Measurements from ENCODE around the gene DUSP21.
"Not testable (repeated sequence)": the region's sequence is repeated elsewhere in the genome, so short reads cannot be mapped to it uniquely, and the experiment has no call there.

The DUSP21 gene

GRCh38 chrX:44884944-44885343 lies 41.1 kb downstream of the DUSP21 start:
- Mint-ChIP-seq H3K27me3 (no peaks in the 10 kb centered on the region), H3K4me3 (no peak overlapping the region), H3K27ac (ENCODE audit: low read depth) (no peak overlapping the region), H3K36me3 (ENCODE audit: insufficient read depth) (peaks cover 15% of the 10 kb centered on the region), H3K4me1 (peaks cover 34% of the 10 kb centered on the region), H3K9me3 (no peaks in the 10 kb centered on the region)
- no peak for DNase-seq (ENCODE audit: low spot score in 2 of 2)
- no peak for ATAC-seq (replicated peaks; ENCODE audit: extremely low read depth, poor library complexity, severe bottlenecking)

GRCh38 chrX:44889824-44890223 lies 46.0 kb downstream of the DUSP21 start:
- Mint-ChIP-seq H3K27me3 (no peaks in the 10 kb centered on the region), H3K36me3 (ENCODE audit: insufficient read depth) (peaks cover 11% of the 10 kb centered on the region), H3K4me3 (peak overlapping the region; percentile 6), H3K9me3 (no peaks in the 10 kb centered on the region), H3K4me1 (peaks cover 23% of the 10 kb centered on the region), H3K27ac (ENCODE audit: low read depth) (no peak overlapping the region)
- no peak for ATAC-seq (replicated peaks; ENCODE audit: extremely low read depth, poor library complexity, severe bottlenecking)
- no peak for DNase-seq (ENCODE audit: low spot score in 2 of 2)

- no peaks in the 10 kb centered on the region for H3K27me3 Mint-ChIP-seq
- no peak overlapping the region for H3K27ac Mint-ChIP-seq (ENCODE audit: low read depth)
- H3K36me3 Mint-ChIP-seq (ENCODE audit: insufficient read depth) = peaks cover 13% of the 10 kb centered on the region
- ATAC-seq (replicated peaks; ENCODE audit: extremely low read depth, poor library complexity, severe bottlenecking) (no peak), DNase-seq (ENCODE audit: low spot score in 2 of 2) (no peak)
- H3K4me1 Mint-ChIP-seq = peaks cover 24% of the 10 kb centered on the region
- peak overlapping the region; percentile 6 for H3K4me3 Mint-ChIP-seq
- H3K9me3 Mint-ChIP-seq = no peaks in the 10 kb centered on the region
These were observed 46.4 kb downstream of the DUSP21 start for GRCh38 chrX:44890247-44890646.

- H3K9me3 Mint-ChIP-seq; H3K4me3 Mint-ChIP-seq; DNase-seq (ENCODE audit: low spot score in 2 of 2); ATAC-seq (replicated peaks; ENCODE audit: extremely low read depth, poor library complexity, severe bottlenecking); H3K27me3 Mint-ChIP-seq; H3K27ac Mint-ChIP-seq (ENCODE audit: low read depth): not testable (repeated sequence)
- peaks cover 28% of the 10 kb centered on the region for H3K4me1 Mint-ChIP-seq
- peaks cover 13% of the 10 kb centered on the region for H3K36me3 Mint-ChIP-seq (ENCODE audit: insufficient read depth)
These were observed 46.9 kb downstream of the DUSP21 start for GRCh38 chrX:44890687-44891086.

- Mint-ChIP-seq H3K27me3 (no peaks in the 10 kb centered on the region), H3K4me3 (no peak overlapping the region), H3K4me1 (peaks cover 28% of the 10 kb centered on the region), H3K36me3 (ENCODE audit: insufficient read depth) (peaks cover 8% of the 10 kb centered on the region), H3K27ac (ENCODE audit: low read depth) (no peak overlapping the region), H3K9me3 (no peaks in the 10 kb centered on the region)
- ATAC-seq (replicated peaks; ENCODE audit: extremely low read depth, poor library complexity, severe bottlenecking) (no peak), DNase-seq (ENCODE audit: low spot score in 2 of 2) (no peak)
These were observed 47.8 kb downstream of the DUSP21 start for GRCh38 chrX:44891642-44892041.
